WERI-Rb-1 (cell line): ENCODE measurements around the gene NLRC3.
"Not testable (repeated sequence)": the region's sequence is repeated elsewhere in the genome, so short reads cannot be mapped to it uniquely, and the experiment has no call there.

Experiments used
- DNase-seq: peaks from one replicate; pipeline ENCODE4 v3.0.0-alpha.2; 2020
- H3K27ac ChIP-seq: fragments of 250-450 bp; sonication (Bioruptor Pico); 2 replicates; pipeline ENCODE4 v1.5.1; 2020; ENCODE audit warnings: mild to moderate bottlenecking, moderate library complexity
- H3K27me3 ChIP-seq: fragments of 250-450 bp; sonication (Bioruptor Pico); 2 replicates; pipeline ENCODE4 v1.5.1; 2021; ENCODE audit warnings: mild to moderate bottlenecking, low read depth, moderate library complexity; ENCODE audit not compliant: insufficient read depth, severe bottlenecking
- H3K36me3 ChIP-seq: fragments of 250-450 bp; sonication (Bioruptor Pico); 2 replicates; pipeline ENCODE4 v1.5.1; 2020; ENCODE audit warnings: mild to moderate bottlenecking, moderate library complexity
- H3K4me3 ChIP-seq: 2 replicates; pipeline ENCODE4 v1.5.1; 2011; ENCODE audit warnings: low read depth, mild to moderate bottlenecking, control low read depth, low read length
- H3K9me3 ChIP-seq: fragments of 250-450 bp; sonication (Bioruptor Pico); 2 replicates; pipeline ENCODE4 v1.5.1; 2021; ENCODE audit warnings: mild to moderate bottlenecking, moderate library complexity; ENCODE audit not compliant: severe bottlenecking
- CTCF ChIP-seq: IDR thresholded peaks from 2 replicates; pipeline ENCODE4 v1.5.1; 2011; ENCODE audit warnings: low read depth, mild to moderate bottlenecking, control low read depth, inconsistent platforms, low read length

Gene NLRC3

GRCh38 chr16:3612510-3613466 is 35.6 kb upstream of the NLRC3 start:
- DNase-seq: no peak
- TF ChIP-seq CTCF: no peak
- Histone ChIP-seq H3K4me3 (peak overlapping the region; percentile 85), H3K27me3 (no peaks in the 10 kb centered on the region), H3K36me3 (peaks cover 4% of the 10 kb centered on the region; the same call in 1 of the 2 replicates), H3K27ac (no peak overlapping the region), H3K9me3 (no peaks in the 10 kb centered on the region)

GRCh38 chr16:3611146-3611975 is 34.2 kb upstream of the NLRC3 start, which contains the start of gene SLX4:
Gene SLX4, minus strand, starts transcription at chr16:3611606. Its CDS starts 2,642 bp downstream, at chr16:3608964.
- no peak for TF ChIP-seq CTCF
- peaks cover 5% of the 10 kb centered on the region for H3K36me3 ChIP-seq
- peak within 1 kb of the TSS; percentile 85 for H3K4me3 ChIP-seq
- H3K27me3 ChIP-seq: no peaks in the 10 kb centered on the region
- H3K9me3 ChIP-seq: no peaks in the 10 kb centered on the region
- H3K27ac ChIP-seq: peak within 1 kb of the TSS; percentile 77
- DNase-seq: peak; percentile 87

- Histone ChIP-seq H3K27ac (peak overlapping the region; percentile 77), H3K36me3 (peaks cover 7% of the 10 kb centered on the region), H3K27me3 (no peaks in the 10 kb centered on the region), H3K9me3 (no peaks in the 10 kb centered on the region), H3K4me3 (peak overlapping the region; percentile 84)
- no peak for TF ChIP-seq CTCF
- no peak for DNase-seq
Observed at GRCh38 chr16:3610698-3611145, 33.5 kb upstream of the NLRC3 start.

- no peaks in the 10 kb centered on the region for H3K27me3 ChIP-seq
Observed at GRCh38 chr16:3609895-3610697, 32.9 kb upstream of the NLRC3 start.

GRCh38 chr16:3608976-3609375 is 31.8 kb upstream of the NLRC3 start:
- H3K36me3 ChIP-seq: not testable (repeated sequence)

More at GRCh38 chr16:3609895-3610697, 32.9 kb upstream of the NLRC3 start:
- DNase-seq: no peak
- H3K27ac ChIP-seq: no peak overlapping the region
- no peaks in the 10 kb centered on the region for H3K9me3 ChIP-seq
- TF ChIP-seq CTCF: no peak
- H3K36me3 ChIP-seq: peaks cover 7% of the 10 kb centered on the region
- H3K4me3 ChIP-seq: peak overlapping the region; percentile 84

More at GRCh38 chr16:3608976-3609375, 31.8 kb upstream of the NLRC3 start:
- not testable (repeated sequence) for H3K9me3 ChIP-seq, H3K4me3 ChIP-seq, DNase-seq, H3K27me3 ChIP-seq, H3K27ac ChIP-seq
